Type B pancreatic cell (in vitro differentiated cells): ENCODE data around the gene TFDP1. TPM values are rescaled to one million over a fixed set of nuclear protein-coding genes. Genes with fewer than 3 reads are reported as not detected.

Experiments used
- DNase-seq: peaks from one replicate; pipeline ENCODE4 v3.0.0; 2021; ENCODE audit warnings: mixed read lengths; ENCODE audit not compliant: unreplicated experiment; ENCODE audit errors: extremely low spot score
- H3K27ac Mint-ChIP-seq: 2 replicates; pipeline ENCODE4 v1.8.0; 2021; ENCODE audit warnings: mild to moderate bottlenecking, mixed read lengths
- H3K27me3 Mint-ChIP-seq: 2 replicates; pipeline ENCODE4 v1.8.0; 2021; ENCODE audit warnings: mixed read lengths
- H3K36me3 Mint-ChIP-seq: 2 replicates; pipeline ENCODE4 v1.8.0; 2021; ENCODE audit warnings: mixed read lengths
- H3K4me1 Mint-ChIP-seq: one replicate; pipeline ENCODE4 v1.8.0; 2021; ENCODE audit warnings: mixed read lengths; ENCODE audit not compliant: unreplicated experiment
- H3K4me3 Mint-ChIP-seq: 2 replicates; pipeline ENCODE4 v1.8.0; 2021; ENCODE audit warnings: mild to moderate bottlenecking, mixed read lengths
- H3K9me3 Mint-ChIP-seq: 2 replicates; pipeline ENCODE4 v1.8.0; 2021; ENCODE audit warnings: mixed read lengths
- CTCF ChIP-seq: fragments of 200-600 bp; sonication (generic); conservative IDR thresholded peaks from 2 replicates; pipeline ENCODE4 v1.5.0; 2021; ENCODE audit warnings: antibody characterized with exemption, mild to moderate bottlenecking
- long read RNA-seq: library from polyadenylated mRNA; unstranded; transcript quantifications from one replicate; pipeline ENCODE4 v2.0.0, GENCODE V29; 2020
- total RNA-seq: library from RNA; stranded (reverse); gene quantifications from 2 replicates; pipeline ENCODE4 v1.2.1, GENCODE V29; 2021; ENCODE audit warnings: low replicate concordance

TFDP1 gene
- total RNA-seq, result 78.4 and 78.8 TPM in 2 replicates
- long read RNA-seq, partial matches to known transcripts, result 12 of 35 reads
- long read RNA-seq, other reads (novel, unspliced or antisense), result 22 of 35 reads

DNA sequence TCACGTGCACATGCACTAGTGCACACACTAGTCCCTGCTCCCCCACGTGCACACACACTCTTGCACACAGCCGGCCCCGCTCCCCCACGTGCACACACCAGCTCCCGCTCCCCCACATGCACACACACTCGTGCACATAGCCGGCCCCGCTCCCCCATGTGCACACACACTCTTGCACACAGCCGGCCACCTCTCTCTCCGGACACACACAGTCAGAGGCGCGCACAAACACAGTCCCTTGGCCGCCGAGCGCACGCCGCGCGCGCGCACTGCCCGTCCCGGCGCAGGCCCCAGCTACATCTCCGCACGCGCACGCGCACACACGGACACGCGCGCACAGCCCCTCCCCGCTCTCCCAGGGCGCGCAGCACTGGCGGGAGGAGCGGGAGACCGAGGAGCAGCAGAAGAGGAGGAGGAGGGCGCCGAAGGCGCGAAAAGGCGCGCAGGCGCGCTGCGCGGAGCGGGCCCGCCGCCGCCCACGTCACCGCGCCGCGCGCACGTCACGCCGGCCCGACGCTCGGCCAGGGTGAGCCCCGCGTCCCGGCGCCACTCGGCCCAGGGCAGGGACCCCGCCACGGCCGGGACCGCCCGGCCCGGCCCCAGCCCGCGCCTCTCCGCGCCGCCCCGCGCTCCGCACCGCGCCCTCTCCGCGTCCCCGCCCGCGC lies at the start of gene TFDP1:
TFDP1 (plus strand) TSS at position 549 of the 665 bp plus-strand sequence. CDS start 1,085 bp downstream, outside the sequence.
- peak within 1 kb of the TSS; percentile 85 for H3K27ac Mint-ChIP-seq
- H3K27me3 Mint-ChIP-seq, result no peaks in the 10 kb centered on the region
- no peak for TF ChIP-seq CTCF
- H3K4me1 Mint-ChIP-seq, result peaks cover 19% of the 10 kb centered on the region
- peak; percentile 90 for DNase-seq
- peaks cover 10% of the 10 kb centered on the region for H3K36me3 Mint-ChIP-seq
- H3K4me3 Mint-ChIP-seq, result peak within 1 kb of the TSS; percentile 93
- H3K9me3 Mint-ChIP-seq, result no peaks in the 10 kb centered on the region

DNA sequence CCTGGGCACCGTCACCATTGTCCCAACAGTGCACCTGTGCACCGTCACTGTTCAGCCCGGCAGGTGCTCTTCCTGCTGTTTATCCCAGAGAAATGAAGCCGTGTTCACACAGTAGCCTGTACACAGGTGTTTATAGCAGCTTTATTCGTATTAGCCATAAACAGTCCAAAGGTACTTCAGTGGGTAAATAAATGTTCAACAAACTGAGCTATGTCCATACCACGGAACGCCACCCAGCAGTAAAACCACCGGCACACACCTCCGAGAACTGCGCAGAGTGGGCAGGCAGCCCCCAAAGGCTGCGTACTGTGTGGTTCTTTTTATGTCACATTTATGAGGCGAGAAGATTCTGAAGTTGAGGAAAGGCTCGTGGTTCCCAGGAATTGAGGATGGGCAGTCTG lies 49.2 kb upstream of the TFDP1 start:
- DNase-seq, result no peak
- H3K27ac Mint-ChIP-seq, result no peak overlapping the region
- no peaks in the 10 kb centered on the region for H3K27me3 Mint-ChIP-seq

GRCh38 chr13:113536461-113537110 lies 48.0 kb upstream of the TFDP1 start:
- H3K4me3 Mint-ChIP-seq, result no peak overlapping the region
- H3K27ac Mint-ChIP-seq, result no peak overlapping the region
- peaks cover 8% of the 10 kb centered on the region for H3K9me3 Mint-ChIP-seq
- no peaks in the 10 kb centered on the region for H3K27me3 Mint-ChIP-seq
- H3K4me1 Mint-ChIP-seq, result peaks cover 7% of the 10 kb centered on the region
- peaks cover 31% of the 10 kb centered on the region for H3K36me3 Mint-ChIP-seq
- DNase-seq, result no peak
- no peak for TF ChIP-seq CTCF

More for the DNA sequence above, 49.2 kb upstream of the TFDP1 start:
- Mint-ChIP-seq H3K9me3 (no peaks in the 10 kb centered on the region), H3K4me3 (no peak overlapping the region), H3K36me3 (peaks cover 20% of the 10 kb centered on the region), H3K4me1 (peaks cover 7% of the 10 kb centered on the region)
- TF ChIP-seq CTCF, result no peak

- no peaks in the 10 kb centered on the region for H3K27me3 Mint-ChIP-seq
- H3K36me3 Mint-ChIP-seq, result peaks cover 31% of the 10 kb centered on the region
- H3K4me3 Mint-ChIP-seq, result no peak overlapping the region
- peaks cover 7% of the 10 kb centered on the region for H3K4me1 Mint-ChIP-seq
- H3K27ac Mint-ChIP-seq, result no peak overlapping the region
- TF ChIP-seq CTCF, result no peak
- DNase-seq, result no peak
- peaks cover 8% of the 10 kb centered on the region for H3K9me3 Mint-ChIP-seq
Observed at GRCh38 chr13:113537205-113537604, 47.3 kb upstream of the TFDP1 start.

- Mint-ChIP-seq H3K4me3 (no peak overlapping the region), H3K27ac (no peak overlapping the region), H3K36me3 (peaks cover 31% of the 10 kb centered on the region), H3K9me3 (peaks cover 8% of the 10 kb centered on the region), H3K4me1 (peaks cover 7% of the 10 kb centered on the region), H3K27me3 (no peaks in the 10 kb centered on the region)
- no peak for DNase-seq
- TF ChIP-seq CTCF, result no peak
Observed at GRCh38 chr13:113537909-113538688, 46.5 kb upstream of the TFDP1 start.
